Measurements from ENCODE around the gene UQCRHL.

Gene UQCRHL

GRCh38 chr1:15761366-15762128 lies 45.9 kb downstream of the UQCRHL start:
- Histone ChIP-seq H3K4me1 (ENCODE audit: control insufficient read depth, insufficient read depth, low read length) (peaks cover 7% of the 10 kb centered on the region; the same call in 1 of the 2 replicates), H3K9me3 (ENCODE audit: control insufficient read depth, insufficient read depth, low read depth, low read length) (no peaks in the 10 kb centered on the region), H3K36me3 (ENCODE audit: control insufficient read depth in 2 of 2, insufficient read depth in 1 of 2, low read length in 2 of 2) (peaks cover 0 to 23% of the 10 kb centered on the region in 2 experiments; a peak in 1 of 3 replicates), H3K4me3 (ENCODE audit: low read depth, low read length) (no peak overlapping the region), H3K27ac (ENCODE audit: extremely low read depth, low read depth, low read length) (no peak overlapping the region)
- CTCF ChIA-PET: interaction anchor here (0.6 to 1.3 kb wide), 4 partner anchors 20 to 216 kb away, joined by 3 to 10 read pairs (median 4); no protein-coding TSS in a partner anchor
- TF ChIP-seq ZNF777 (tag by site-specific recombination; IDR thresholded peaks at IDR 0.05; ENCODE audit: borderline replicate concordance) (no peak), ZNF48 (tag by site-specific recombination; IDR thresholded peaks at IDR 0.05) (no peak), ZNF513 (tag by site-specific recombination; IDR thresholded peaks at IDR 0.05) (no peak), ZNF837 (tag by site-specific recombination; IDR thresholded peaks at IDR 0.05) (no peak), ZNF518A (tag by site-specific recombination; conservative IDR thresholded peaks at IDR 0.05; ENCODE audit: low read depth) (no peak), ZNF510 (tag by site-specific recombination; IDR thresholded peaks at IDR 0.05; ENCODE audit: insufficient replicate concordance) (no peak), FEZF1 (tag by site-specific recombination; IDR thresholded peaks at IDR 0.05) (peak; percentile 65)
- POLR2A ChIA-PET: interaction anchor here (0.6 kb wide), 1 partner anchor 532 kb away, joined by 3 read pairs; no protein-coding TSS in a partner anchor

GRCh38 chr1:15760520-15761211 lies 46.8 kb downstream of the UQCRHL start:
- H3K36me3 ChIP-seq (ENCODE audit: control insufficient read depth in 2 of 2, insufficient read depth in 1 of 2, low read length in 2 of 2): peaks cover 0 to 17% of the 10 kb centered on the region in 2 experiments; a peak in 1 of 3 replicates
- POLR2A ChIA-PET: interaction anchor here (0.5 to 1.2 kb wide), 4 partner anchors 69 to 142 kb away, joined by 4 to 9 read pairs (median 5); partner anchors contain the start of gene SPEN
- no peak overlapping the region for H3K27ac ChIP-seq (ENCODE audit: extremely low read depth, low read depth, low read length)
- no peak overlapping the region for H3K4me3 ChIP-seq (ENCODE audit: low read depth, low read length)
- H3K4me1 ChIP-seq (ENCODE audit: control insufficient read depth, insufficient read depth, low read length): peaks cover 7% of the 10 kb centered on the region; the same call in 1 of the 2 replicates
- H3K9me3 ChIP-seq (ENCODE audit: control insufficient read depth, insufficient read depth, low read depth, low read length): no peaks in the 10 kb centered on the region
- CTCF ChIA-PET: interaction anchor here (0.9 to 1.3 kb wide), 2 partner anchors 19 to 31 kb away, joined by 3 to 10 read pairs; no protein-coding TSS in a partner anchor
- TF ChIP-seq EGR2 (tag by site-specific recombination; IDR thresholded peaks at IDR 0.05; ENCODE audit: low read depth) (peak; percentile 95), ZNF274 (IDR thresholded peaks at IDR 0.05; ENCODE audit: low read length) (no peak), ZNF274 (tag by site-specific recombination; IDR thresholded peaks at IDR 0.05; ENCODE audit: borderline replicate concordance) (no peak), ZBTB11 (tag by site-specific recombination; conservative IDR thresholded peaks at IDR 0.05; ENCODE audit: low read depth) (no peak), GLI4 (tag by site-specific recombination; IDR thresholded peaks at IDR 0.05) (no peak), SP7 (tag by site-specific recombination; IDR thresholded peaks at IDR 0.05) (0 out of 2 replicates have a peak, but pooled peaks have one; percentile 13), ZNF2 (tag by site-specific recombination; IDR thresholded peaks at IDR 0.05) (peak; percentile 4; the same call in 1 of the 2 replicates), PATZ1 (tag by site-specific recombination; IDR thresholded peaks at IDR 0.05) (peak; percentile 76), ZNF302 (tag by site-specific recombination; IDR thresholded peaks at IDR 0.05; ENCODE audit: low read depth) (no peak)

Data from HEK293 (cell line).